ENCODE results near the gene TRMT2A. TPM values are rescaled to one million over a fixed set of nuclear protein-coding genes. Genes with fewer than 3 reads are reported as not detected.
A peak's percentile ranks its signal among the peaks of the same experiment; 100 is the strongest.

The TRMT2A gene
- total RNA-seq, 1 donor from 2014 or later = 161 TPM

DNA sequence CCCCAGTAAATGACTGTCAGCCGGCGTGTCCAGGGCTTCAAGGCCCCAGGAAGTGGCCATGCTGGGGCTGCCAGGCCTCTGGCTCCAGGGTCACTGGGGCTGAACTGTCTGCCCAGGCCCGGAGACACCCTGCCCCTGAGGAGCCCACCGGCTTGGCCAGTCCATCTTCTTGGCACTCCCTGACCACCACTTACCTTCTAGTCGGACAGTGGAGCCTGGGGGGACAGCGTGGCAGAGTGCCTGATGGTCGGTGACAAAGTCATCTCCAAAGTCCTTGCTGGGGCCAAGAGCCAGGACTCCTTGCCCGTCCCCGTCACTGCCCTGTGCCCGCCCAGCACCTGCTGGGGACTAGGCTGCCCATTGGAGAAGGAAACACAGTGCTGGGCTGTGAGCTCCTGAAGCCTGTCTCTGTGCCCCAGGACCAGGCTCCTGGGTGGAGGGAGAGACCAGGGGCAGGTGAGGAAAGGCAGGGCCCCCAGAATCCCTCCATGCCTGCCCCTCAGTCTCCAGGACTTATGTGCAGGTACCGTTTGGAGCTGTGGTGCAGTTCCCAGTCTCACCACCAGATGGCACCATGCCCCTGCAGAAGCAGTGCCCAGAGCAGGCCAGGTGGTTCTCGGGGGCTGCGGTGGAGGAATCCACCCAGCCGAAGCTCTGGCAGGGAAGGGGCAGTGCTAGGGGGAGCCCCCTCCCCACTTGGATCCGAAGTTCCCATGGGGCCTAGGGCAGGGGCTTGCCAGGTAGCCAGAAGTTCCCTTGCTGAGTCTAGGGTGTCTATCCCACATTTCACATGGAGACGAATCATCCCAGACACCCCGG is 39.8 kb upstream of the TRMT2A start:
- H3K9me3 ChIP-seq = no peaks in the 10 kb centered on the region
- no peak overlapping the region for H3K4me3 ChIP-seq
- peak; percentile 37 to 87 for DNase-seq (ENCODE audit: low spot score in 2 of 2)
- H3K4me1 ChIP-seq = no peaks in the 10 kb centered on the region
- H3K27me3 ChIP-seq = peaks cover 4% of the 10 kb centered on the region
- no peak overlapping the region for H3K27ac ChIP-seq
- intact Hi-C loops (cut with DNase I) = loop anchor here (1.0 kb wide), 2 partner anchors 111 to 128 kb away; partner anchors contain the start of gene RTN4R
- TF ChIP-seq, protein P1, sequence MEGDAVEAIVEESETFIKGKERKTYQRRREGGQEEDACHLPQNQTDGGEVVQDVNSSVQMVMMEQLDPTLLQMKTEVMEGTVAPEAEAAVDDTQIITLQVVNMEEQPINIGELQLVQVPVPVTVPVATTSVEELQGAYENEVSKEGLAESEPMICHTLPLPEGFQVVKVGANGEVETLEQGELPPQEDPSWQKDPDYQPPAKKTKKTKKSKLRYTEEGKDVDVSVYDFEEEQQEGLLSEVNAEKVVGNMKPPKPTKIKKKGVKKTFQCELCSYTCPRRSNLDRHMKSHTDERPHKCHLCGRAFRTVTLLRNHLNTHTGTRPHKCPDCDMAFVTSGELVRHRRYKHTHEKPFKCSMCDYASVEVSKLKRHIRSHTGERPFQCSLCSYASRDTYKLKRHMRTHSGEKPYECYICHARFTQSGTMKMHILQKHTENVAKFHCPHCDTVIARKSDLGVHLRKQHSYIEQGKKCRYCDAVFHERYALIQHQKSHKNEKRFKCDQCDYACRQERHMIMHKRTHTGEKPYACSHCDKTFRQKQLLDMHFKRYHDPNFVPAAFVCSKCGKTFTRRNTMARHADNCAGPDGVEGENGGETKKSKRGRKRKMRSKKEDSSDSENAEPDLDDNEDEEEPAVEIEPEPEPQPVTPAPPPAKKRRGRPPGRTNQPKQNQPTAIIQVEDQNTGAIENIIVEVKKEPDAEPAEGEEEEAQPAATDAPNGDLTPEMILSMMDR (IDR thresholded peaks at IDR 0.05) = peak; percentile 98 to 100 (median 99)
- H3K36me3 ChIP-seq = no peaks in the 10 kb centered on the region

DNA sequence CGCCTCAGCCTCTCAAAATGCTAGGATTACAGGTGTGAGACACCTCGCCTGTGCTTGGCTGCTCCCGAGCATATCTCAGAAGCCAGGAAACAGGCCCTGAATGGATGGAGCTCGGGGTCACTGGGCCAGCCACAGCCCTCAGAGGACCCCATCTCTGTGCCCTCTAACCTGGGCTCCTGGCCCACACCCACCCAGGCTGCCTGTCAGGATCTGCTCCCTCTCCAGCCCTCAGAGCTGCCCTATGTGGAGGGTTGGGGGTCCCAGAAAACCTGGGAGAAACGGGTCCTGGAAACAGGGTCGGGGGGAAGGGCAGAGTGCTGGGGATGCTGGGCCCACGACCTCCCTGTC is 39.0 kb upstream of the TRMT2A start:
- TF ChIP-seq, protein P1 (IDR thresholded peaks at IDR 0.05) = no peak
- no peak overlapping the region for H3K27ac ChIP-seq
- no peaks in the 10 kb centered on the region for H3K9me3 ChIP-seq
- H3K36me3 ChIP-seq = no peaks in the 10 kb centered on the region
- no peak for DNase-seq (ENCODE audit: low spot score in 2 of 2)
- no peaks in the 10 kb centered on the region for H3K4me1 ChIP-seq
- no peak overlapping the region for H3K4me3 ChIP-seq
- peaks cover 4% of the 10 kb centered on the region for H3K27me3 ChIP-seq
- intact Hi-C loops (cut with DNase I) = no loop called here

DNA sequence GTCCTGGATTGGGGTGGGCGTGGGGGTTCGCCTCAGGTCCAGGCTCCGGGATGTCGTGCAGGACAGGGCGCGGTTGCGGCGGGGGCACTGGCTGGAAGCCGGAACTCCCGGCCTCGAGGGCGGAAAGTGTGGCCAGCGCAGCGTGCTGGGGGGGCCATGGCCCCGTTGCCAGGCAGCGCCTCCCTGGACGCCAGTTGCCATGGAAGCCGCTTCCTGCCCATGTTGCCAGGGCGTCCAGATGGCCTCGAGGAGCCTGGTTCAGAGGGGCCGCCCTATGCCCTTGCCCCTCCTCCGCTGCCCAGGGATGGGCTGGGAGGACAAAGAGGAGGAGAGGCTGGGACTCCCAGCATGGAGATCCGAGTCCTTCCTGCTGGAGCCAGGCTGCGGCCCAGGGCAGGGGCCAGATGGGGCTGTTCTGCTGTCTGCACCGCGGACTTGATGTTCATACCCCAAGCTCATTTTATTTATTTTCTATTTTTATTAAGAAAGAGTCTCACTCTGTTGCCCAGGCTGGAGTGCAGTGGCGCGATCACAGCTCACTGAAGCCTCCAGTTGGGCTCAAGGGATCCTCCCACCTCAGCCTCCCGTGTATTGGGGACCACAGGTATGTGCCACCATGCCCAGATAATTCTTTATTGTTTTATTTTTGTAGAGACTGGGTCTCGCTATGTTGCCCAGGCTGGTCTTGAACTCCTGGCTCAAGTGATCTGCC is 38.5 kb upstream of the TRMT2A start:
- Histone ChIP-seq H3K27me3 (peaks cover 4% of the 10 kb centered on the region), H3K4me1 (no peaks in the 10 kb centered on the region), H3K4me3 (no peak overlapping the region), H3K9me3 (no peaks in the 10 kb centered on the region), H3K27ac (no peak overlapping the region), H3K36me3 (no peaks in the 10 kb centered on the region)
- DNase-seq (ENCODE audit: low spot score in 2 of 2) = no peak
- intact Hi-C loops (cut with DNase I) = no loop called here
- TF ChIP-seq, protein P1 (IDR thresholded peaks at IDR 0.05) = no peak

DNA sequence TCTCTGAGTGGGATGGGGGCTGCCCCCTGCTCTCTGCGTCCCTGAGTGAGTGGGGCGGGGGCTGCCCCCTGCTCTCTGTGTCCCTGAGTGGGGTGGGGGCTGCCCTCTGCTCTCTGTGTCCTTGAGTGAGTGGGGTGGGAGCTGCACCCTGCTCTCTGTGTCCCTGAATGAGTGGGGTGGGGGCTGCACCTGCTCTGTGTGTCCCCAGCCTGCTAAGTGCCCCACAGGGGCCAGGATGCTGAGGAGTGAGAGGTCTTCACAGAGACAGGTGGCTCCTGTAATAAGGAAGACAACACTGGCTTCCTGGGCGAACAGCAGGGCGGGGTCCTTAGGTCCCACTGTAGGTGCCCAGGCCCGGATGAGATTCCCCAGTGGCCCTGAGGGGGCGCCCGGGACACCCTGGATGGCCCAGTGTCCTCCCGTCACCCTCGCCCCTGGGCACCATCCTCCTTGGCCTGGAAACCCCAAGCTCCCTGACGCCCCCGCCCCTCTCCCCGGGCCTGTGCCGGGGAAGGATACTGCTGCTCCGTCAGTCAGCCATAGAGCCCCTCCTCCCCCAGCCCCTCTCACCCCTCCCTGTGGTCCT is 37.7 kb upstream of the TRMT2A start:
- TF ChIP-seq, protein P1 (IDR thresholded peaks at IDR 0.05) = no peak
- H3K9me3 ChIP-seq = no peaks in the 10 kb centered on the region
- H3K4me3 ChIP-seq = no peak overlapping the region
- H3K27ac ChIP-seq = no peak overlapping the region
- DNase-seq (ENCODE audit: low spot score in 2 of 2) = no peak
- peaks cover 4% of the 10 kb centered on the region for H3K27me3 ChIP-seq
- no peaks in the 10 kb centered on the region for H3K36me3 ChIP-seq
- no peaks in the 10 kb centered on the region for H3K4me1 ChIP-seq
- intact Hi-C loops (cut with DNase I) = no loop called here

DNA sequence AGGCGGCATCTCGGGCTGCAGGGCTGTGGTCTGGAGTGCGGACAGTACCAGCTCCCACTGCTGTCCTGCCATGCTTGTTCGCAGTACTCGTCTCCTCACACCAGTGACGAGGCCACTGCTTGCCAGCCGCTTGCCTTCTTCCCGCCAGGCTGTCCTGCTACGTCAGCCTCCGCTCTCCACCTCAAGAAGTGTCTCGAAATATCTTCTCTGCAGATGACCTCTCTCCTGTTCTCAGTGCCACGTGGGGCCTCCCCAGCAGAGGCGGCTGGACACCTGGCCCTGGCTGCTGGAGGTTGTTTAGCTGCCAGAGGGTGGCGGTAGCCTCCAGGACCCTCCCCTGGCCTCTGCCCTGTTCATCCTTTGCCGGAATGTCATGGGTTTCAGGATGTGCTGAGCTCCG is 36.9 kb upstream of the TRMT2A start:
- Histone ChIP-seq H3K9me3 (no peaks in the 10 kb centered on the region), H3K27ac (no peak overlapping the region), H3K4me3 (no peak overlapping the region), H3K4me1 (no peaks in the 10 kb centered on the region), H3K27me3 (peaks cover 4% of the 10 kb centered on the region), H3K36me3 (no peaks in the 10 kb centered on the region)
- TF ChIP-seq, protein P1 (IDR thresholded peaks at IDR 0.05) = no peak
- DNase-seq (ENCODE audit: low spot score in 2 of 2) = no peak
- intact Hi-C loops (cut with DNase I) = no loop called here

All from ascending aorta (tissue), 2 donors.